ENCODE results near the gene ZSCAN16. TPM values are rescaled to one million over a fixed set of nuclear protein-coding genes. Genes with fewer than 3 reads are reported as not detected.
A peak's percentile ranks its signal among the peaks of the same experiment; 100 is the strongest.

Gene ZSCAN16
- total RNA-seq, 2 experiments from 2014 or later, result 2.3 TPM

- peaks cover 6% of the 10 kb centered on the region for H3K9me3 Mint-ChIP-seq
- no peaks in the 10 kb centered on the region for H3K4me1 Mint-ChIP-seq (ENCODE audit: low read depth)
- intact Hi-C loops (cut with micrococcal nuclease), result no loop called here
- CTCF ChIA-PET, result interaction anchor here (1.0 kb wide), 1 partner anchor 10 kb away, joined by 3 read pairs; no protein-coding TSS in a partner anchor
- H3K27me3 Mint-ChIP-seq (ENCODE audit: low read depth), result no peaks in the 10 kb centered on the region
- no peak overlapping the region for H3K27ac Mint-ChIP-seq
- no peak overlapping the region for H3K4me3 Mint-ChIP-seq
- no peak for DNase-seq
- H3K36me3 Mint-ChIP-seq (ENCODE audit: low read depth), result peaks cover 81% of the 10 kb centered on the region
Observed at GRCh38 chr6:28153546-28153945, 29.1 kb downstream of the ZSCAN16 start.

- CTCF ChIA-PET, result interaction anchor here (0.7 kb wide), 1 partner anchor 862 kb away, joined by 3 read pairs; no protein-coding TSS in a partner anchor
- H3K4me1 Mint-ChIP-seq (ENCODE audit: low read depth), result no peaks in the 10 kb centered on the region
- H3K9me3 Mint-ChIP-seq, result peaks cover 11% of the 10 kb centered on the region
- H3K36me3 Mint-ChIP-seq (ENCODE audit: low read depth), result peaks cover 82% of the 10 kb centered on the region
- no peak overlapping the region for H3K4me3 Mint-ChIP-seq
- DNase-seq, result no peak
- H3K27ac Mint-ChIP-seq, result no peak overlapping the region
- intact Hi-C loops (cut with micrococcal nuclease), result no loop called here
- no peaks in the 10 kb centered on the region for H3K27me3 Mint-ChIP-seq (ENCODE audit: low read depth)
Observed at GRCh38 chr6:28154357-28154756, 29.9 kb downstream of the ZSCAN16 start.

GRCh38 chr6:28158318-28158717, 33.9 kb downstream of the ZSCAN16 start:
- no peaks in the 10 kb centered on the region for H3K27me3 Mint-ChIP-seq (ENCODE audit: low read depth)
- CTCF ChIA-PET, result no interaction called here

GRCh38 chr6:28159029-28159607, 34.7 kb downstream of the ZSCAN16 start:
- Mint-ChIP-seq H3K27ac (no peak overlapping the region), H3K36me3 (ENCODE audit: low read depth) (peaks cover 51% of the 10 kb centered on the region), H3K27me3 (ENCODE audit: low read depth) (no peaks in the 10 kb centered on the region), H3K4me3 (no peak overlapping the region), H3K9me3 (peaks cover 9% of the 10 kb centered on the region), H3K4me1 (ENCODE audit: low read depth) (peaks cover 13% of the 10 kb centered on the region)
- no peak for DNase-seq
- intact Hi-C loops (cut with micrococcal nuclease), result no loop called here
- CTCF ChIA-PET, result no interaction called here

More at GRCh38 chr6:28158318-28158717, 33.9 kb downstream of the ZSCAN16 start:
- H3K9me3 Mint-ChIP-seq, result peaks cover 9% of the 10 kb centered on the region
- intact Hi-C loops (cut with micrococcal nuclease), result no loop called here
- DNase-seq, result no peak
- no peak overlapping the region for H3K27ac Mint-ChIP-seq
- no peak overlapping the region for H3K4me3 Mint-ChIP-seq
- peaks cover 56% of the 10 kb centered on the region for H3K36me3 Mint-ChIP-seq (ENCODE audit: low read depth)
- H3K4me1 Mint-ChIP-seq (ENCODE audit: low read depth), result peaks cover 13% of the 10 kb centered on the region

- peaks cover 43% of the 10 kb centered on the region for H3K36me3 Mint-ChIP-seq (ENCODE audit: low read depth)
- intact Hi-C loops (cut with micrococcal nuclease), result loop anchor here (2.0 kb wide), 1 partner anchor 19 kb away; the partner anchor contains the start of gene ZKSCAN8
- H3K4me1 Mint-ChIP-seq (ENCODE audit: low read depth), result peaks cover 13% of the 10 kb centered on the region
- H3K27me3 Mint-ChIP-seq (ENCODE audit: low read depth), result peaks cover 2% of the 10 kb centered on the region
- CTCF ChIA-PET, result no interaction called here
- H3K9me3 Mint-ChIP-seq, result peaks cover 9% of the 10 kb centered on the region
- H3K27ac Mint-ChIP-seq, result no peak overlapping the region
- DNase-seq, result no peak
- no peak overlapping the region for H3K4me3 Mint-ChIP-seq
Observed at GRCh38 chr6:28160233-28160632, 35.8 kb downstream of the ZSCAN16 start.

- Mint-ChIP-seq H3K9me3 (peaks cover 9% of the 10 kb centered on the region), H3K27me3 (ENCODE audit: low read depth) (peaks cover 3% of the 10 kb centered on the region), H3K36me3 (ENCODE audit: low read depth) (peaks cover 34% of the 10 kb centered on the region), H3K4me3 (peak overlapping the region; percentile 76), H3K4me1 (ENCODE audit: low read depth) (peaks cover 13% of the 10 kb centered on the region), H3K27ac (peak overlapping the region; percentile 12)
- peak; percentile 91 for DNase-seq
- intact Hi-C loops (cut with micrococcal nuclease), result loop anchor here (2.0 kb wide), 1 partner anchor 21 kb away; the partner anchor contains the start of gene ZKSCAN8
- CTCF ChIA-PET, result interaction anchor here (0.6 to 1.0 kb wide), 2 partner anchors 56 to 197 kb away, joined by 3 to 4 read pairs; no protein-coding TSS in a partner anchor
Observed at GRCh38 chr6:28161410-28162079, 37.1 kb downstream of the ZSCAN16 start.

GRCh38 chr6:28165563-28165962, 41.2 kb downstream of the ZSCAN16 start:
- Mint-ChIP-seq H3K4me3 (no peak overlapping the region), H3K4me1 (ENCODE audit: low read depth) (peaks cover 13% of the 10 kb centered on the region), H3K27me3 (ENCODE audit: low read depth) (peaks cover 3% of the 10 kb centered on the region), H3K9me3 (peaks cover 3% of the 10 kb centered on the region), H3K27ac (no peak overlapping the region), H3K36me3 (ENCODE audit: low read depth) (peaks cover 10% of the 10 kb centered on the region)
- CTCF ChIA-PET, result no interaction called here
- DNase-seq, result no peak
- intact Hi-C loops (cut with micrococcal nuclease), result no loop called here

GRCh38 chr6:28167068-28167467, 42.7 kb downstream of the ZSCAN16 start:
- Mint-ChIP-seq H3K27me3 (ENCODE audit: low read depth) (peaks cover 3% of the 10 kb centered on the region), H3K9me3 (no peaks in the 10 kb centered on the region), H3K4me3 (no peak overlapping the region), H3K36me3 (ENCODE audit: low read depth) (peaks cover 6% of the 10 kb centered on the region), H3K4me1 (ENCODE audit: low read depth) (peaks cover 3% of the 10 kb centered on the region), H3K27ac (no peak overlapping the region)
- CTCF ChIA-PET, result no interaction called here
- DNase-seq, result no peak
- intact Hi-C loops (cut with micrococcal nuclease), result no loop called here

GRCh38 chr6:28167926-28168325, 43.5 kb downstream of the ZSCAN16 start:
- intact Hi-C loops (cut with micrococcal nuclease), result no loop called here
- H3K4me1 Mint-ChIP-seq (ENCODE audit: low read depth), result no peaks in the 10 kb centered on the region

GRCh38 chr6:28171271-28171670, 46.9 kb downstream of the ZSCAN16 start:
- intact Hi-C loops (cut with micrococcal nuclease), result no loop called here

More at GRCh38 chr6:28167926-28168325, 43.5 kb downstream of the ZSCAN16 start:
- Mint-ChIP-seq H3K36me3 (ENCODE audit: low read depth) (peaks cover 6% of the 10 kb centered on the region), H3K27me3 (ENCODE audit: low read depth) (peaks cover 3% of the 10 kb centered on the region), H3K9me3 (no peaks in the 10 kb centered on the region), H3K27ac (no peak overlapping the region), H3K4me3 (no peak overlapping the region)
- DNase-seq, result no peak
- CTCF ChIA-PET, result no interaction called here

GRCh38 chr6:28172006-28172405, 47.6 kb downstream of the ZSCAN16 start:
- Mint-ChIP-seq H3K9me3 (no peaks in the 10 kb centered on the region), H3K4me1 (ENCODE audit: low read depth) (no peaks in the 10 kb centered on the region), H3K36me3 (ENCODE audit: low read depth) (no peaks in the 10 kb centered on the region), H3K27me3 (ENCODE audit: low read depth) (peaks cover 17% of the 10 kb centered on the region), H3K4me3 (no peak overlapping the region), H3K27ac (no peak overlapping the region)
- CTCF ChIA-PET, result no interaction called here
- DNase-seq, result no peak
- intact Hi-C loops (cut with micrococcal nuclease), result no loop called here

More at GRCh38 chr6:28171271-28171670, 46.9 kb downstream of the ZSCAN16 start:
- no peak overlapping the region for H3K27ac Mint-ChIP-seq
- DNase-seq, result no peak
- H3K27me3 Mint-ChIP-seq (ENCODE audit: low read depth), result peaks cover 11% of the 10 kb centered on the region
- H3K9me3 Mint-ChIP-seq, result no peaks in the 10 kb centered on the region
- no peaks in the 10 kb centered on the region for H3K4me1 Mint-ChIP-seq (ENCODE audit: low read depth)
- no peaks in the 10 kb centered on the region for H3K36me3 Mint-ChIP-seq (ENCODE audit: low read depth)
- H3K4me3 Mint-ChIP-seq, result no peak overlapping the region
- CTCF ChIA-PET, result no interaction called here

- intact Hi-C loops (cut with micrococcal nuclease), result no loop called here
- Mint-ChIP-seq H3K4me3 (no peak overlapping the region), H3K4me1 (ENCODE audit: low read depth) (no peaks in the 10 kb centered on the region), H3K9me3 (no peaks in the 10 kb centered on the region), H3K27ac (no peak overlapping the region), H3K27me3 (ENCODE audit: low read depth) (peaks cover 27% of the 10 kb centered on the region), H3K36me3 (ENCODE audit: low read depth) (no peaks in the 10 kb centered on the region)
- DNase-seq, result no peak
- CTCF ChIA-PET, result interaction anchor here (1.2 kb wide), 1 partner anchor 174 kb away, joined by 3 read pairs; no protein-coding TSS in a partner anchor
Observed at GRCh38 chr6:28176373-28176772, 52.0 kb downstream of the ZSCAN16 start.
